Karpas-422 (cell line): ENCODE data around the gene SUSD4. TPM values are rescaled to one million over a fixed set of nuclear protein-coding genes. Genes with fewer than 3 reads are reported as not detected.
A peak's percentile ranks its signal among the peaks of the same experiment; 100 is the strongest.

Experiments
- DNase-seq: peaks from one replicate; pipeline ENCODE4 v3.0.0-alpha.2; 2015
- H2AFZ ChIP-seq: fragments of 200-600 bp; sonication (generic); 2 replicates; pipeline ENCODE4 v1.6.1; 2014; ENCODE audit warnings: antibody characterized with exemption, low read length, mixed read lengths
- H3K27ac ChIP-seq: fragments of 200-600 bp; sonication (generic); 2 replicates; pipeline ENCODE4 v1.5.1; 2014; ENCODE audit warnings: mild to moderate bottlenecking, low read length, moderate library complexity
- H3K27me3 ChIP-seq: fragments of 200-600 bp; sonication (generic); 2 replicates; pipeline ENCODE4 v1.6.1; 2014; ENCODE audit warnings: low read length, mixed read lengths
- H3K36me3 ChIP-seq: fragments of 200-600 bp; sonication (generic); 2 replicates; pipeline ENCODE4 v1.6.1; 2014; ENCODE audit warnings: low read length, mixed read lengths; ENCODE audit not compliant: insufficient read depth
- H3K4me1 ChIP-seq: fragments of 200-600 bp; sonication (generic); 2 replicates; pipeline ENCODE4 v1.6.1; 2014; ENCODE audit warnings: mild to moderate bottlenecking, low read length, mixed read lengths
- H3K4me2 ChIP-seq: fragments of 200-600 bp; sonication (generic); 2 replicates; pipeline ENCODE4 v1.6.1; 2014; ENCODE audit warnings: low read length, low read depth, mild to moderate bottlenecking; ENCODE audit not compliant: poor library complexity, severe bottlenecking
- H3K4me3 ChIP-seq: fragments of 200-600 bp; sonication (generic); 2 replicates; pipeline ENCODE4 v1.5.1; 2014; ENCODE audit warnings: mild to moderate bottlenecking, antibody characterized with exemption, low read length, mixed read lengths
- H3K79me2 ChIP-seq: fragments of 200-600 bp; sonication (generic); 2 replicates; pipeline ENCODE4 v1.6.1; 2014; ENCODE audit warnings: mild to moderate bottlenecking, low read length, mixed read lengths
- H3K9ac ChIP-seq: fragments of 200-600 bp; sonication (generic); 2 replicates; pipeline ENCODE4 v1.6.0; 2014; ENCODE audit warnings: low read length
- H3K9me2 ChIP-seq: fragments of 200-600 bp; sonication (generic), shearing (Covaris generic); replicated peaks from 2 replicates; pipeline ENCODE4 v1.6.0; 2014; ENCODE audit warnings: mild to moderate bottlenecking, low read length, moderate library complexity; ENCODE audit not compliant: insufficient read depth
- H3K9me3 ChIP-seq: fragments of 300-700, 200-600 bp; sonication (generic); 2 replicates; pipeline ENCODE4 v1.6.1; 2014; ENCODE audit warnings: low read length, mixed read lengths
- H4K20me1 ChIP-seq: fragments of 200-600 bp; sonication (generic); 2 replicates; pipeline ENCODE4 v1.6.1; 2014; ENCODE audit warnings: mild to moderate bottlenecking, antibody characterized with exemption, low read length, low read depth; ENCODE audit not compliant: insufficient read depth
- total RNA-seq: library from RNA; depleted of rRNA; stranded (reverse); fragments of >200 nt; shearing (Covaris generic); gene quantifications from 2 replicates; pipeline ENCODE4 v1.2.3, GENCODE V29; 2014; ENCODE audit warnings: low replicate concordance

Gene SUSD4
- total RNA-seq, 1 experiment from 2014 or later, result 0.34 TPM

- Histone ChIP-seq H3K27me3 (no peaks in the 10 kb centered on the region), H3K4me3 (no peak overlapping the region), H3K9me2 (no peaks in the 10 kb centered on the region), H3K36me3 (no peaks in the 10 kb centered on the region), H3K9ac (no peak overlapping the region), H3K27ac (no peak overlapping the region), H3K79me2 (no peaks in the 10 kb centered on the region), H3K4me1 (peaks cover 70% of the 10 kb centered on the region), H3K4me2 (no peak overlapping the region), H2AFZ (no peak overlapping the region), H4K20me1 (no peaks in the 10 kb centered on the region), H3K9me3 (no peaks in the 10 kb centered on the region)
- no peak for DNase-seq
Measured at GRCh38 chr1:223245983-223246382, 118.0 kb downstream of the SUSD4 start.

- H3K9me2 ChIP-seq, result no peaks in the 10 kb centered on the region
- H2AFZ ChIP-seq, result no peak overlapping the region
- no peaks in the 10 kb centered on the region for H4K20me1 ChIP-seq
- no peak for DNase-seq
- no peaks in the 10 kb centered on the region for H3K9me3 ChIP-seq
- no peaks in the 10 kb centered on the region for H3K27me3 ChIP-seq
- H3K27ac ChIP-seq, result no peak overlapping the region
- H3K79me2 ChIP-seq, result no peaks in the 10 kb centered on the region
- peaks cover 71% of the 10 kb centered on the region for H3K4me1 ChIP-seq
- no peak overlapping the region for H3K4me2 ChIP-seq
- H3K4me3 ChIP-seq, result no peak overlapping the region
- no peaks in the 10 kb centered on the region for H3K36me3 ChIP-seq
- no peak overlapping the region for H3K9ac ChIP-seq
Measured at GRCh38 chr1:223245411-223245810, 118.6 kb downstream of the SUSD4 start.

GRCh38 chr1:223244366-223245103, 119.4 kb downstream of the SUSD4 start:
- no peak overlapping the region for H3K4me2 ChIP-seq
- peaks cover 62% of the 10 kb centered on the region for H3K4me1 ChIP-seq
- no peaks in the 10 kb centered on the region for H3K36me3 ChIP-seq
- no peaks in the 10 kb centered on the region for H3K9me2 ChIP-seq
- DNase-seq, result peak; percentile 57
- no peaks in the 10 kb centered on the region for H4K20me1 ChIP-seq
- H3K9me3 ChIP-seq, result no peaks in the 10 kb centered on the region
- no peak overlapping the region for H3K27ac ChIP-seq
- no peak overlapping the region for H3K9ac ChIP-seq
- no peaks in the 10 kb centered on the region for H3K79me2 ChIP-seq
- H3K4me3 ChIP-seq, result no peak overlapping the region
- H2AFZ ChIP-seq, result no peak overlapping the region
- H3K27me3 ChIP-seq, result no peaks in the 10 kb centered on the region

- H3K27ac ChIP-seq, result no peak overlapping the region
- no peaks in the 10 kb centered on the region for H4K20me1 ChIP-seq
- H3K9ac ChIP-seq, result no peak overlapping the region
- no peaks in the 10 kb centered on the region for H3K27me3 ChIP-seq
- H3K4me3 ChIP-seq, result no peak overlapping the region
- no peaks in the 10 kb centered on the region for H3K36me3 ChIP-seq
- H3K79me2 ChIP-seq, result no peaks in the 10 kb centered on the region
- H3K4me2 ChIP-seq, result peak overlapping the region; percentile 32
- H3K9me2 ChIP-seq, result no peaks in the 10 kb centered on the region
- DNase-seq, result no peak
- peaks cover 53% of the 10 kb centered on the region for H3K4me1 ChIP-seq
- H3K9me3 ChIP-seq, result no peaks in the 10 kb centered on the region
- H2AFZ ChIP-seq, result no peak overlapping the region
Measured at GRCh38 chr1:223243441-223244050, 120.4 kb downstream of the SUSD4 start.

GRCh38 chr1:223242971-223243370, 121.0 kb downstream of the SUSD4 start:
- no peaks in the 10 kb centered on the region for H3K9me2 ChIP-seq
- DNase-seq, result no peak
- H3K4me1 ChIP-seq, result peaks cover 47% of the 10 kb centered on the region
- no peak overlapping the region for H3K4me2 ChIP-seq
- no peak overlapping the region for H3K9ac ChIP-seq
- H3K79me2 ChIP-seq, result no peaks in the 10 kb centered on the region
- H3K9me3 ChIP-seq, result no peaks in the 10 kb centered on the region
- no peaks in the 10 kb centered on the region for H4K20me1 ChIP-seq
- no peak overlapping the region for H3K4me3 ChIP-seq
- H3K27ac ChIP-seq, result no peak overlapping the region
- no peaks in the 10 kb centered on the region for H3K27me3 ChIP-seq
- H3K36me3 ChIP-seq, result no peaks in the 10 kb centered on the region
- no peak overlapping the region for H2AFZ ChIP-seq

- no peak overlapping the region for H3K9ac ChIP-seq
- H3K9me2 ChIP-seq, result no peaks in the 10 kb centered on the region
- peaks cover 42% of the 10 kb centered on the region for H3K4me1 ChIP-seq
- H3K79me2 ChIP-seq, result no peaks in the 10 kb centered on the region
- H3K27me3 ChIP-seq, result no peaks in the 10 kb centered on the region
- H3K4me2 ChIP-seq, result no peak overlapping the region
- no peak overlapping the region for H2AFZ ChIP-seq
- no peak overlapping the region for H3K27ac ChIP-seq
- no peaks in the 10 kb centered on the region for H3K9me3 ChIP-seq
- H3K36me3 ChIP-seq, result no peaks in the 10 kb centered on the region
- H4K20me1 ChIP-seq, result no peaks in the 10 kb centered on the region
- DNase-seq, result no peak
- H3K4me3 ChIP-seq, result no peak overlapping the region
Measured at GRCh38 chr1:223242382-223242955, 121.5 kb downstream of the SUSD4 start.

- no peaks in the 10 kb centered on the region for H3K9me3 ChIP-seq
- no peak for DNase-seq
Measured at GRCh38 chr1:223240122-223240521, 123.9 kb downstream of the SUSD4 start.

GRCh38 chr1:223235091-223235490, 128.9 kb downstream of the SUSD4 start:
- H3K9ac ChIP-seq, result no peak overlapping the region
- H3K79me2 ChIP-seq, result no peaks in the 10 kb centered on the region
- no peaks in the 10 kb centered on the region for H3K4me1 ChIP-seq
- H3K4me2 ChIP-seq, result no peak overlapping the region
- H3K9me2 ChIP-seq, result no peaks in the 10 kb centered on the region
- no peaks in the 10 kb centered on the region for H3K27me3 ChIP-seq
- no peaks in the 10 kb centered on the region for H3K9me3 ChIP-seq
- H2AFZ ChIP-seq, result no peak overlapping the region
- H4K20me1 ChIP-seq, result no peaks in the 10 kb centered on the region
- no peak overlapping the region for H3K4me3 ChIP-seq
- H3K27ac ChIP-seq, result no peak overlapping the region
- no peak for DNase-seq
- H3K36me3 ChIP-seq, result no peaks in the 10 kb centered on the region

More at GRCh38 chr1:223240122-223240521, 123.9 kb downstream of the SUSD4 start:
- Histone ChIP-seq H3K4me2 (no peak overlapping the region), H2AFZ (no peak overlapping the region), H3K9me2 (no peaks in the 10 kb centered on the region), H3K9ac (no peak overlapping the region), H3K27ac (no peak overlapping the region), H3K4me1 (peaks cover 32% of the 10 kb centered on the region), H3K36me3 (no peaks in the 10 kb centered on the region), H3K4me3 (no peak overlapping the region), H3K27me3 (no peaks in the 10 kb centered on the region), H4K20me1 (no peaks in the 10 kb centered on the region), H3K79me2 (no peaks in the 10 kb centered on the region)
